Measurements from ENCODE around the gene ADM5. TPM values are rescaled to one million over a fixed set of nuclear protein-coding genes. Genes with fewer than 3 reads are reported as not detected.

The ADM5 gene
- 4.8 and 4.9 TPM in 2 replicates for total RNA-seq

GRCh38 chr19:49689133-49690078, at the start of gene ADM5:
Gene ADM5, plus strand, starts transcription at chr19:49689594. Its CDS starts 244 bp downstream, at chr19:49689838.
- intact Hi-C loops (cut with micrococcal nuclease): no loop called here

- intact Hi-C loops (cut with micrococcal nuclease): loop anchor here (1.0 to 2.0 kb wide), 5 partner anchors 47 to 210 kb away; partner anchors contain the start of genes ALDH16A1, NOSIP and PTOV1
These were observed 49.1 kb upstream of the ADM5 start, which contains the start of gene RRAS for GRCh38 chr19:49640113-49640898. Gene RRAS, minus strand, starts transcription at chr19:49640143. Its CDS starts 45 bp downstream, at chr19:49640098.

GRCh38 chr19:49641688-49642491, 47.5 kb upstream of the ADM5 start, which contains the start of gene SCAF1:
Gene SCAF1, plus strand, starts transcription at chr19:49642209. Its CDS starts 2,818 bp downstream, at chr19:49645027.
- intact Hi-C loops (cut with micrococcal nuclease): loop anchor here (1.0 to 2.0 kb wide), 4 partner anchors 23 to 235 kb away; partner anchors contain the start of genes AKT1S1, BCL2L12, IRF3 and PTOV1

GRCh38 chr19:49642492-49643035, 46.8 kb upstream of the ADM5 start:
- intact Hi-C loops (cut with micrococcal nuclease): loop anchor here (1.0 to 2.0 kb wide), 2 partner anchors 23 to 234 kb away; partner anchors contain the start of genes AKT1S1, BCL2L12, IRF3 and TBC1D17

GRCh38 chr19:49643466-49643865, 45.9 kb upstream of the ADM5 start:
- intact Hi-C loops (cut with micrococcal nuclease): loop anchor here (2.0 kb wide), 1 partner anchor 233 kb away; the partner anchor contains the start of genes AKT1S1 and TBC1D17

- intact Hi-C loops (cut with micrococcal nuclease): no loop called here
These were observed 43.8 kb upstream of the ADM5 start for GRCh38 chr19:49645592-49645991.

- intact Hi-C loops (cut with micrococcal nuclease): no loop called here
These were observed 43.4 kb upstream of the ADM5 start for GRCh38 chr19:49645995-49646394.

- intact Hi-C loops (cut with micrococcal nuclease): no loop called here
These were observed 42.8 kb upstream of the ADM5 start for GRCh38 chr19:49646586-49646985.

- intact Hi-C loops (cut with micrococcal nuclease): no loop called here
These were observed 38.2 kb upstream of the ADM5 start for GRCh38 chr19:49651029-49651819.

- intact Hi-C loops (cut with micrococcal nuclease): no loop called here
These were observed 37.4 kb upstream of the ADM5 start for GRCh38 chr19:49651820-49652550.

- intact Hi-C loops (cut with micrococcal nuclease): no loop called here
These were observed 36.6 kb upstream of the ADM5 start for GRCh38 chr19:49652551-49653465.

- intact Hi-C loops (cut with micrococcal nuclease): no loop called here
These were observed 36.0 kb upstream of the ADM5 start for GRCh38 chr19:49653466-49653806.

- intact Hi-C loops (cut with micrococcal nuclease): no loop called here
These were observed 34.8 kb upstream of the ADM5 start for GRCh38 chr19:49654581-49654980.

GRCh38 chr19:49655570-49656455, 33.6 kb upstream of the ADM5 start:
- intact Hi-C loops (cut with micrococcal nuclease): no loop called here

GRCh38 chr19:49656456-49657109, 32.8 kb upstream of the ADM5 start:
- intact Hi-C loops (cut with micrococcal nuclease): no loop called here

GRCh38 chr19:49657493-49658138, 31.8 kb upstream of the ADM5 start:
- intact Hi-C loops (cut with micrococcal nuclease): no loop called here

All from T-helper 2 cell treated with Interferon-gamma antibody and Interleukin-4, amounts not matched to agents 100 ng/mL and 5 ng/mL, for 36 hours (primary cell).